ENCODE data around the gene CAMK2D. TPM values are rescaled to one million over a fixed set of nuclear protein-coding genes. Genes with fewer than 3 reads are reported as not detected.

CAMK2D gene
- total and polyA plus RNA-seq, 8 donors: 8.8 to 155 (median 64.5) TPM

DNA sequence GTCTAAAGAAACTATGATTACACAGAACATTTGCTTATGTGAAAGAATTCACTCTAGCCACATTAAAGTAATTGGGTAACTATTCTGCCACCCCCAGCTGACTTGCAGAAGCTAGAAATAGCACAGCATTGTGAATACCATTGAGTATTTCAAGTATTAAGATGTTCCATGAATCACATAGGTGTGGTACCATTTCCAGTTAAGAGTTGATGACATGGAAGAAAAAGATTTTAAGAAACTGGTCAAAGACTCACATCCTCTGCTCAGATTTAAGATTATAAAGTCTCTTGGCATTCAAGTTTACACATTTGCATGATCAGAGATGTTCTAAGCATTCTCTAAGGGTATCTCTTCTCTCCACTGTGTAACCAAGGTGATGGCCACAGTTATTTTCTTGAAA lies 287.5 kb downstream of the CAMK2D start:
- intact Hi-C loops (cut with DNase I; ENCODE audit: low total_unique reads): no loop called here

GRCh38 chr4:113472864-113473263 lies 288.7 kb downstream of the CAMK2D start:
- Histone ChIP-seq H3K27me3 (no peaks in the 10 kb centered on the region), H3K4me1 (peaks cover 0 to 48% (median 16%) of the 10 kb centered on the region in 4 donors), H3K27ac (no peak overlapping the region), H3K36me3 (peaks cover 0 to 13% (median 5%) of the 10 kb centered on the region in 4 donors), H3K9me3 (peaks cover 0 to 12% (median 9%) of the 10 kb centered on the region in 4 donors), H3K4me3 (no peak overlapping the region)
- no peak for DNase-seq
- no peak for TF ChIP-seq POLR2AphosphoS5 (IDR thresholded peaks at IDR 0.05)
- no peak for TF ChIP-seq POLR2A (IDR thresholded peaks at IDR 0.05)
- no peak for TF ChIP-seq EP300 (IDR thresholded peaks at IDR 0.05)
- TF ChIP-seq CTCF (IDR thresholded peaks at IDR 0.05): no peak
- intact Hi-C loops (cut with DNase I; ENCODE audit: low total_unique reads): no loop called here
- 55 to 71% (median 63%) methylated on average over 1 of the region's 1 CpG for whole genome bisulfite sequencing, 5 donors

More for the DNA sequence above, 287.5 kb downstream of the CAMK2D start:
- H3K4me1 ChIP-seq: peaks cover 0 to 38% (median 10%) of the 10 kb centered on the region in 4 donors
- no peak for DNase-seq
- no peak overlapping the region for H3K27ac ChIP-seq
- H3K27me3 ChIP-seq: no peaks in the 10 kb centered on the region
- TF ChIP-seq CTCF (IDR thresholded peaks at IDR 0.05) (no peak), POLR2A (IDR thresholded peaks at IDR 0.05) (no peak), POLR2AphosphoS5 (IDR thresholded peaks at IDR 0.05) (no peak), EP300 (IDR thresholded peaks at IDR 0.05) (no peak)
- no peak overlapping the region for H3K4me3 ChIP-seq
- peaks cover 0 to 15% (median 5%) of the 10 kb centered on the region in 4 donors for H3K36me3 ChIP-seq
- H3K9me3 ChIP-seq: peaks cover 0 to 13% (median 9%) of the 10 kb centered on the region in 4 donors

GRCh38 chr4:113471146-113471860 lies 290.2 kb downstream of the CAMK2D start:
- intact Hi-C loops (cut with DNase I; ENCODE audit: low total_unique reads): no loop called here
- H3K4me3 ChIP-seq: no peak overlapping the region
- H3K27me3 ChIP-seq: no peaks in the 10 kb centered on the region
- TF ChIP-seq CTCF (IDR thresholded peaks at IDR 0.05) (no peak), POLR2AphosphoS5 (IDR thresholded peaks at IDR 0.05) (no peak), EP300 (IDR thresholded peaks at IDR 0.05) (no peak), POLR2A (IDR thresholded peaks at IDR 0.05) (no peak)
- no peak for DNase-seq
- peaks cover 0 to 56% (median 19%) of the 10 kb centered on the region in 4 donors for H3K4me1 ChIP-seq
- H3K27ac ChIP-seq: peak overlapping the region in 2 of 5 donors; percentile 83 to 86
- WGBS, 5 donors: 71 to 94% (median 80%) methylated on average over 4 of the region's 4 CpGs
- no peaks in the 10 kb centered on the region for H3K36me3 ChIP-seq
- no peaks in the 10 kb centered on the region for H3K9me3 ChIP-seq

- no peak for DNase-seq
- Histone ChIP-seq H3K27ac (peak overlapping the region in 4 of 5 donors; percentile 77 to 86 (median 84)), H3K9me3 (no peaks in the 10 kb centered on the region), H3K4me1 (peaks cover 0 to 56% (median 19%) of the 10 kb centered on the region in 4 donors), H3K4me3 (no peak overlapping the region), H3K36me3 (peaks cover 0 to 8% (median 6%) of the 10 kb centered on the region in 4 donors), H3K27me3 (no peaks in the 10 kb centered on the region)
- no peak for TF ChIP-seq POLR2AphosphoS5 (IDR thresholded peaks at IDR 0.05)
- TF ChIP-seq CTCF (IDR thresholded peaks at IDR 0.05): no peak
- TF ChIP-seq EP300 (IDR thresholded peaks at IDR 0.05): no peak
- no peak for TF ChIP-seq POLR2A (IDR thresholded peaks at IDR 0.05)
- intact Hi-C loops (cut with DNase I; ENCODE audit: low total_unique reads): no loop called here
- WGBS, 5 donors: 89 to 100% (median 98%) methylated on average over 1 of the region's 1 CpG
Measured at GRCh38 chr4:113469926-113470325, 291.6 kb downstream of the CAMK2D start.

All from stomach (tissue), 9 donors.